CD4-positive, alpha-beta T cell treated with Interleukin-15 for 1 hour (primary cell): ENCODE results near the gene CFAP91.

Experiments
- DNase-seq: peaks from one replicate; pipeline ENCODE4 v3.0.0-alpha.2; 2020

The CFAP91 gene

GRCh38 chr3:119746423-119746822 is 43.6 kb downstream of the CFAP91 start:
- no peak for DNase-seq

- DNase-seq = no peak
Measured at GRCh38 chr3:119747357-119747756, 44.5 kb downstream of the CFAP91 start.

- DNase-seq = no peak
Measured at GRCh38 chr3:119748991-119749390, 46.2 kb downstream of the CFAP91 start.

GRCh38 chr3:119751423-119751822 is 48.6 kb downstream of the CFAP91 start:
- no peak for DNase-seq
